ENCODE results near the gene SIGLEC1.
A peak's percentile ranks its signal among the peaks of the same experiment; 100 is the strongest.

The SIGLEC1 gene

GRCh38 chr20:3691306-3691705, 21.1 kb downstream of the SIGLEC1 start:
- H3K4me3 ChIP-seq (ENCODE audit: control insufficient read depth, low read depth, low read length), result no peak overlapping the region
- no peak for DNase-seq (ENCODE audit: low read depth)
- no peak for TF ChIP-seq CTCF (IDR thresholded peaks at IDR 0.05; ENCODE audit: control insufficient read depth, insufficient read depth, low read depth, low read length, missing control alignments)

- no peak for DNase-seq (ENCODE audit: low read depth)
- no peak overlapping the region for H3K4me3 ChIP-seq (ENCODE audit: control insufficient read depth, low read depth, low read length)
- no peak for TF ChIP-seq CTCF (IDR thresholded peaks at IDR 0.05; ENCODE audit: control insufficient read depth, insufficient read depth, low read depth, low read length, missing control alignments)
Measured at GRCh38 chr20:3690413-3690812, 22.0 kb downstream of the SIGLEC1 start.

- no peak overlapping the region for H3K4me3 ChIP-seq (ENCODE audit: control insufficient read depth, low read depth, low read length)
- TF ChIP-seq CTCF (IDR thresholded peaks at IDR 0.05; ENCODE audit: control insufficient read depth, insufficient read depth, low read depth, low read length, missing control alignments), result no peak
- no peak for DNase-seq (ENCODE audit: low read depth)
Measured at GRCh38 chr20:3689978-3690377, 22.4 kb downstream of the SIGLEC1 start.

GRCh38 chr20:3687655-3688054, 24.7 kb downstream of the SIGLEC1 start:
- no peak for DNase-seq (ENCODE audit: low read depth)
- no peak for TF ChIP-seq CTCF (IDR thresholded peaks at IDR 0.05; ENCODE audit: control insufficient read depth, insufficient read depth, low read depth, low read length, missing control alignments)
- H3K4me3 ChIP-seq (ENCODE audit: control insufficient read depth, low read depth, low read length), result no peak overlapping the region

- H3K4me3 ChIP-seq (ENCODE audit: control insufficient read depth, low read depth, low read length), result peak overlapping the region; percentile 3
- TF ChIP-seq CTCF (IDR thresholded peaks at IDR 0.05; ENCODE audit: control insufficient read depth, insufficient read depth, low read depth, low read length, missing control alignments), result no peak
- peak; percentile 91 for DNase-seq (ENCODE audit: low read depth)
Measured at GRCh38 chr20:3686867-3687321, 25.5 kb downstream of the SIGLEC1 start.

- DNase-seq (ENCODE audit: low read depth), result no peak
- H3K4me3 ChIP-seq (ENCODE audit: control insufficient read depth, low read depth, low read length), result no peak overlapping the region
- no peak for TF ChIP-seq CTCF (IDR thresholded peaks at IDR 0.05; ENCODE audit: control insufficient read depth, insufficient read depth, low read depth, low read length, missing control alignments)
Measured at GRCh38 chr20:3686421-3686820, 26.0 kb downstream of the SIGLEC1 start.

GRCh38 chr20:3685341-3685740, 27.1 kb downstream of the SIGLEC1 start:
- DNase-seq (ENCODE audit: low read depth), result no peak
- TF ChIP-seq CTCF (IDR thresholded peaks at IDR 0.05; ENCODE audit: control insufficient read depth, insufficient read depth, low read depth, low read length, missing control alignments), result no peak
- no peak overlapping the region for H3K4me3 ChIP-seq (ENCODE audit: control insufficient read depth, low read depth, low read length)

Data from AG09309 (cell line).